HepG2 (cell line): ENCODE results near the gene MPZ. TPM values are rescaled to one million over a fixed set of nuclear protein-coding genes. Genes with fewer than 3 reads are reported as not detected.
A peak's percentile ranks its signal among the peaks of the same experiment; 100 is the strongest.

ENCODE experiments used
- ARID5B ChIP-seq: IDR thresholded peaks from 2 replicates; pipeline ENCODE4 v1.4.0; 2020; ENCODE audit warnings: mild to moderate bottlenecking, missing genetic modification reagents
- ATF3 ChIP-seq: sonication (generic); formaldehyde crosslinking; IDR thresholded peaks from 2 replicates; pipeline ENCODE4 v1.4.0; 2020; ENCODE audit warnings: missing genetic modification reagents
- HMGXB4 ChIP-seq, 2 experiments: sonication (generic) in 1 of 2; formaldehyde crosslinking in 1 of 2; IDR thresholded peaks; 2 replicates each; pipeline versions ENCODE4 v1.4.0 to v1.6.1; 2018 to 2020; ENCODE audit warnings: missing genetic modification reagents in 2 of 2, borderline replicate concordance in 1 of 2, low read depth in 1 of 2, mild to moderate bottlenecking in 1 of 2, missing biosample characterization in 1 of 2
- KMT2B ChIP-seq: IDR thresholded peaks from 2 replicates; pipeline ENCODE4 v1.6.1; 2016; ENCODE audit warnings: missing genetic modification reagents, missing compliant biosample characterization
- MLLT10 ChIP-seq: sonication (generic); formaldehyde crosslinking; IDR thresholded peaks from 2 replicates; pipeline ENCODE4 v1.4.0; 2020; ENCODE audit warnings: missing genetic modification reagents
- NBN ChIP-seq: fragments of 450-650 bp; conservative IDR thresholded peaks from 2 replicates; pipeline ENCODE4 v1.6.1; 2017
- NFIB ChIP-seq: sonication (generic); formaldehyde crosslinking; IDR thresholded peaks from 2 replicates; pipeline ENCODE4 v1.9.0; 2021; ENCODE audit warnings: missing genetic modification reagents, mild to moderate bottlenecking, borderline replicate concordance
- TAF1 ChIP-seq: sonication (generic); formaldehyde crosslinking; IDR thresholded peaks from 2 replicates; pipeline ENCODE4 v1.4.0; 2020; ENCODE audit warnings: missing genetic modification reagents
- TBP ChIP-seq: sonication (generic); formaldehyde crosslinking; IDR thresholded peaks from 2 replicates; pipeline ENCODE4 v1.5.0; 2020; ENCODE audit warnings: missing genetic modification reagents
- TBX3 ChIP-seq: fragments of 450-650 bp; IDR thresholded peaks from 2 replicates; pipeline ENCODE4 v1.6.1; 2017; ENCODE audit warnings: antibody characterized with exemption, mild to moderate bottlenecking, inconsistent platforms, borderline replicate concordance
- TMF1 ChIP-seq: sonication (generic); formaldehyde crosslinking; IDR thresholded peaks from 2 replicates; pipeline ENCODE4 v1.8.1; 2022; ENCODE audit warnings: low read depth, missing genetic modification reagents
- YY1 ChIP-seq: IDR thresholded peaks from 2 replicates; pipeline ENCODE4 v1.6.1; 2011; ENCODE audit warnings: low read length, low read depth, moderate library complexity, mild to moderate bottlenecking; ENCODE audit not compliant: insufficient read depth, insufficient replicate concordance
- ZNF224 ChIP-seq: sonication (generic); formaldehyde crosslinking; IDR thresholded peaks from 2 replicates; pipeline ENCODE4 v1.5.0; 2020; ENCODE audit warnings: mild to moderate bottlenecking, missing genetic modification reagents
- ZNF280D ChIP-seq: sonication (generic); formaldehyde crosslinking; IDR thresholded peaks from 2 replicates; pipeline ENCODE4 v1.5.1; 2020; ENCODE audit warnings: mild to moderate bottlenecking, missing genetic modification reagents
- ZNF33A ChIP-seq: sonication (generic); formaldehyde crosslinking; IDR thresholded peaks from 2 replicates; pipeline ENCODE4 v1.5.1; 2020; ENCODE audit warnings: missing genetic modification reagents, mild to moderate bottlenecking, moderate library complexity, borderline replicate concordance
- ZNF567 ChIP-seq: sonication (generic); formaldehyde crosslinking; IDR thresholded peaks from 2 replicates; pipeline ENCODE4 v1.8.1; 2023; ENCODE audit warnings: mild to moderate bottlenecking, missing genetic modification reagents, borderline replicate concordance
- ZNF639 ChIP-seq: conservative IDR thresholded peaks from 2 replicates; pipeline ENCODE4 v1.6.1; 2018; ENCODE audit warnings: missing genetic modification reagents
- ZNF775 ChIP-seq: sonication (generic); formaldehyde crosslinking; IDR thresholded peaks from 2 replicates; pipeline ENCODE4 v1.4.0; 2020; ENCODE audit warnings: missing genetic modification reagents, mild to moderate bottlenecking, moderate library complexity, borderline replicate concordance
- polyA plus RNA-seq, 8 experiments: library from polyadenylated mRNA; depleted of rRNA in 3 of 8; stranded (reverse) in 7 of 8; unstranded in 1 of 8; fragments of >200 nt; fragmentation: Illumina TruSeq in 4 of 8; extraction: Trizol in 4 of 8; gene quantifications; 2 replicates each; pipeline versions ENCODE4 v1.2.1 to v1.2.3, GENCODE V29; 2011 to 2016; ENCODE audit warnings: low read depth in 4 of 8, missing spikeins in 1 of 8, mixed read lengths in 1 of 8; ENCODE audit not compliant: insufficient read depth in 1 of 8
- total RNA-seq, 5 experiments: library from RNA; depleted of rRNA; stranded (reverse); fragments of >200 nt; fragmentation: Illumina TruSeq; extraction: Trizol; gene quantifications; 2 replicates each; pipeline ENCODE4 v1.2.3, GENCODE V29; 2016; ENCODE audit warnings: low read depth in 1 of 5

MPZ gene
- total and polyA plus RNA-seq, 2 of the 13 experiments (the other 11 are each of a cell fraction or from before 2014, with no cell fraction given), result 18.3 to 24.6 TPM

GRCh38 chr1:161314201-161314981 is 4.6 kb upstream of the MPZ start, which contains the start of gene SDHC (continued):
- TF ChIP-seq TBX3 (no peak), ZNF639 (CRISPR knock-in tag) (0 out of 2 replicates have a peak, but pooled peaks have one; percentile 50), ZNF224 (0 out of 2 replicates have a peak, but pooled peaks have one; percentile 15), ZNF775 (CRISPR knock-in tag) (no peak), TMF1 (no peak), ZNF567 (CRISPR knock-in tag) (no peak; the same call in 1 of the 2 replicates), KMT2B (CRISPR knock-in tag) (peak; percentile 90), YY1 (peak; percentile 97), ZNF33A (CRISPR knock-in tag) (peak; percentile 94; the same call in 1 of the 2 replicates), TBP (CRISPR knock-in tag) (no peak), NBN (no peak), NFIB (no peak), HMGXB4 (CRISPR knock-in tag; IDR thresholded peaks at IDR 0.05; ENCODE audit: borderline replicate concordance in 1 of 2, low read depth in 1 of 2) (peak; percentile 56 to 75), ARID5B (CRISPR knock-in tag) (peak; percentile 47; the same call in 1 of the 2 replicates), MLLT10 (CRISPR knock-in tag) (no peak), ZNF280D (no peak), ATF3 (no peak), TAF1 (CRISPR knock-in tag) (peak; percentile 88)
